ENCODE results near the gene LSAMP. TPM values are rescaled to one million over a fixed set of nuclear protein-coding genes. Genes with fewer than 3 reads are reported as not detected.

LSAMP gene
- total and polyA plus RNA-seq, 2 of the 8 experiments (the other 6 are each of a cell fraction or from before 2014, with no cell fraction given) = 1.8 to 5.7 TPM

GRCh38 chr3:116391296-116392201 is 53.7 kb downstream of the LSAMP start (continued):
- no peak for TF ChIP-seq CHD7 (IDR thresholded peaks at IDR 0.05; ENCODE audit: insufficient replicate concordance, low read length)
- TF ChIP-seq ASH2L (IDR thresholded peaks at IDR 0.05; ENCODE audit: low read length) = no peak
- no peak for TF ChIP-seq CBX8 (IDR thresholded peaks at IDR 0.05; ENCODE audit: borderline replicate concordance, low read depth, low read length)
- no peak for TF ChIP-seq PHF8 (conservative IDR thresholded peaks at IDR 0.05; ENCODE audit: low read depth, low read length)
- TF ChIP-seq GABPA (IDR thresholded peaks at IDR 0.05; ENCODE audit: borderline replicate concordance, insufficient read depth, low read length) = no peak

Measured in H1 (cell line).